VCaP (cell line): ENCODE results near the gene ZFYVE9.

ENCODE experiments used
- H3K27ac ChIP-seq: fragments of 450-650 bp; 2 replicates; pipeline ENCODE4 v1.5.1; 2017
- CTCF ChIP-seq: fragments of 450-650 bp; conservative IDR thresholded peaks from 2 replicates; pipeline ENCODE4 v1.5.1; 2017; ENCODE audit warnings: mild to moderate bottlenecking, moderate library complexity

Gene ZFYVE9

GRCh38 chr1:52264530-52265115 is 122.7 kb downstream of the ZFYVE9 start:
- peak; percentile 20; the same call in 1 of the 2 replicates for TF ChIP-seq CTCF
- 0 out of 2 replicates have a peak overlapping the region, but pooled peaks have one; percentile 55 for H3K27ac ChIP-seq

GRCh38 chr1:52266507-52266906 is 124.6 kb downstream of the ZFYVE9 start:
- no peak for TF ChIP-seq CTCF
- H3K27ac ChIP-seq: no peak overlapping the region

- no peak for TF ChIP-seq CTCF
- H3K27ac ChIP-seq: 0 out of 2 replicates have a peak overlapping the region, but pooled peaks have one; percentile 25
Observed at GRCh38 chr1:52268372-52268771, 126.5 kb downstream of the ZFYVE9 start.

GRCh38 chr1:52281518-52281917 is 139.6 kb downstream of the ZFYVE9 start:
- H3K27ac ChIP-seq: peak overlapping the region; percentile 87
- TF ChIP-seq CTCF: no peak

GRCh38 chr1:52288286-52288685 is 146.4 kb downstream of the ZFYVE9 start:
- no peak for TF ChIP-seq CTCF
- no peak overlapping the region for H3K27ac ChIP-seq

GRCh38 chr1:52294580-52294979 is 152.7 kb downstream of the ZFYVE9 start:
- TF ChIP-seq CTCF: no peak
- H3K27ac ChIP-seq: no peak overlapping the region

GRCh38 chr1:52296345-52296744 is 154.5 kb downstream of the ZFYVE9 start:
- peak overlapping the region; percentile 48 for H3K27ac ChIP-seq
- peak; percentile 85 for TF ChIP-seq CTCF
